PC-3 (cell line): Measurements from ENCODE around the gene MON1B. TPM values are rescaled to one million over a fixed set of nuclear protein-coding genes. Genes with fewer than 3 reads are reported as not detected.

Experiments used
- ATAC-seq: fragments of 200-7000 bp; cut with Tn5 transposase; 2 replicates; pipeline ENCODE4 v1.9.1; 2020; ENCODE audit warnings: mild to moderate bottlenecking, moderate library complexity
- BruUV-seq: library from RNA; stranded (reverse); fragments of 400-500 nt; replicated peaks from 2 replicates; lab custom pipeline; 2021; lab: Mats Ljungman, UMichigan
- CTCF ChIA-PET: fragments of 300-600 bp; sonication (Branson Sonifier 250); formaldehyde crosslinking; loops from one replicate; lab custom pipeline; 2022; ENCODE audit warnings: antibody characterized with exemption; lab: Charles Lee
- POLR2A ChIA-PET: fragments of 300-600 bp; sonication (Branson Sonifier 250); formaldehyde crosslinking; loops from one replicate; lab custom pipeline; 2022; ENCODE audit warnings: antibody characterized with exemption; ENCODE audit not compliant: unreplicated experiment; lab: Charles Lee
- DNase-seq: peaks from one replicate; pipeline ENCODE4 v3.0.0-alpha.2; 2015
- H2AFZ ChIP-seq: fragments of 300-600 bp; sonication (generic); 2 replicates; pipeline ENCODE4 v1.6.0; 2016; ENCODE audit warnings: antibody characterized with exemption, low read length
- H3F3A ChIP-seq: fragments of 300-600 bp; sonication (generic); one replicate; pipeline ENCODE4 v1.6.0; 2017; ENCODE audit warnings: antibody characterized with exemption, low read length, control low read depth, mild to moderate bottlenecking; ENCODE audit not compliant: unreplicated experiment
- H3K27ac ChIP-seq: fragments of 300-600 bp; sonication (generic); 2 replicates; pipeline ENCODE4 v1.5.1; 2016; ENCODE audit warnings: mild to moderate bottlenecking, low read length
- H3K27me3 ChIP-seq: fragments of 300-600 bp; sonication (generic); 2 replicates; pipeline ENCODE4 v1.6.1; 2016; ENCODE audit warnings: low read length, mixed read lengths
- H3K36me3 ChIP-seq: fragments of 300-600 bp; sonication (generic); 2 replicates; pipeline ENCODE4 v1.6.1; 2016; ENCODE audit warnings: low read depth, mixed run types, low read length, mixed read lengths
- H3K4me1 ChIP-seq: fragments of 300-600 bp; sonication (generic); 2 replicates; pipeline ENCODE4 v1.5.1; 2016; ENCODE audit warnings: low read length; ENCODE audit not compliant: insufficient read depth
- H3K4me2 ChIP-seq: fragments of 300-600 bp; sonication (generic); 2 replicates; pipeline ENCODE4 v1.6.0; 2016; ENCODE audit warnings: low read length
- H3K4me3 ChIP-seq: fragments of 300-600 bp; sonication (generic); 2 replicates; pipeline ENCODE4 v1.5.1; 2016; ENCODE audit warnings: mild to moderate bottlenecking, low read length, mixed read lengths
- H3K79me2 ChIP-seq: fragments of 300-600 bp; sonication (generic); 2 replicates; pipeline ENCODE4 v1.6.1; 2017; ENCODE audit warnings: low read length, mixed read lengths
- H3K9ac ChIP-seq: fragments of 300-600 bp; sonication (generic); 2 replicates; pipeline ENCODE4 v1.6.0; 2016; ENCODE audit warnings: mild to moderate bottlenecking, low read length
- H3K9me2 ChIP-seq: fragments of 300-600 bp; sonication (generic); replicated peaks from 2 replicates; pipeline ENCODE4 v1.6.1; 2016; ENCODE audit warnings: mixed run types, low read length, mixed read lengths
- H3K9me3 ChIP-seq: fragments of 300-600 bp; sonication (generic); 2 replicates; pipeline ENCODE4 v1.6.1; 2016; ENCODE audit warnings: low read length, mixed read lengths
- H4K20me1 ChIP-seq: fragments of 300-600 bp; sonication (generic); 2 replicates; pipeline ENCODE4 v1.6.1; 2016; ENCODE audit warnings: low read length, mixed read lengths
- CTCF ChIP-seq: fragments of 300-600 bp; sonication (generic); conservative IDR thresholded peaks from 2 replicates; pipeline ENCODE4 v1.5.1; 2017; ENCODE audit warnings: antibody characterized with exemption, low read depth, mild to moderate bottlenecking, low read length
- EZH2 ChIP-seq: fragments of 300-600 bp; sonication (generic); IDR thresholded peaks from one replicate; pipeline ENCODE4 v1.6.1; 2017; ENCODE audit warnings: antibody characterized with exemption, mild to moderate bottlenecking, low read length; ENCODE audit not compliant: unreplicated experiment
- EZH2phosphoT487 ChIP-seq: fragments of 300-600 bp; sonication (generic); IDR thresholded peaks from 2 replicates; pipeline ENCODE4 v1.6.1; 2018; ENCODE audit warnings: mild to moderate bottlenecking, antibody characterized with exemption, low read length, borderline replicate concordance
- intact Hi-C: fragments of 100-400 bp; cut with micrococcal nuclease; formaldehyde crosslinking; loops from 2 replicates; pipeline ENCODE4 v1.9.0; 2023
- total RNA-seq: library from RNA; depleted of rRNA; stranded (reverse); fragments of >200 nt; gene quantifications from 2 replicates; pipeline ENCODE4 v1.2.3, GENCODE V29; 2014

MON1B gene
- total RNA-seq, 1 experiment from 2014 or later = 12.7 TPM

DNA sequence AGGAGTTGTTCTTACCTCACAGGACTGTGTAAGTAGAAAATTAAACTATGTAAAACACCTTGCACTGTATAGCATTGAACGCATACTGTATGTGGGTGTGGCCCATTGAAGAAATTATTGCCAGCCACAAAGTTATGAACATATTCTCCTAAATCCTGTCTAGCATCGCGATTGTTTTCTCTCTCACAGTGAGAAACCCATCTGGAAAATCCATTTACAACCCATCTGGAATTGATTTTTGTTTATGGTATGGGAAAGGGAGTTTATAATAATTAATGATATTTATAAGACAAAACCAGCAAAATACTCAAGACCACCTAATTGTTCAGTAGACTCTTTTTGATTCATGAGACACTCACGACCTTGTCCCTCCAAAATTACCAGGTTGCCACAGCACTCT lies 22.1 kb upstream of the MON1B start:
- intact Hi-C loops = no loop called here
- no peak overlapping the region for H3K4me3 ChIP-seq
- BruUV-seq = no TSS peak
- H3K27me3 ChIP-seq = peaks cover 15% of the 10 kb centered on the region
- H2AFZ ChIP-seq = no peak overlapping the region
- no peak overlapping the region for H3K4me2 ChIP-seq
- DNase-seq (no peak), ATAC-seq (no peak)
- H4K20me1 ChIP-seq = no peaks in the 10 kb centered on the region
- TF ChIP-seq EZH2phosphoT487 (no peak), EZH2 (no peak), CTCF (no peak)
- no peaks in the 10 kb centered on the region for H3K9me3 ChIP-seq
- H3K9me2 ChIP-seq = no peaks in the 10 kb centered on the region
- no peaks in the 10 kb centered on the region for H3F3A ChIP-seq
- H3K9ac ChIP-seq = no peak overlapping the region
- ChIA-PET POLR2A (no interaction called here), CTCF (interaction anchor here (1.0 kb wide), 1 partner anchor 439 kb away, joined by 3 read pairs; no protein-coding TSS in a partner anchor)
- no peaks in the 10 kb centered on the region for H3K4me1 ChIP-seq
- no peaks in the 10 kb centered on the region for H3K36me3 ChIP-seq
- H3K79me2 ChIP-seq = no peaks in the 10 kb centered on the region
- H3K27ac ChIP-seq = no peak overlapping the region

DNA sequence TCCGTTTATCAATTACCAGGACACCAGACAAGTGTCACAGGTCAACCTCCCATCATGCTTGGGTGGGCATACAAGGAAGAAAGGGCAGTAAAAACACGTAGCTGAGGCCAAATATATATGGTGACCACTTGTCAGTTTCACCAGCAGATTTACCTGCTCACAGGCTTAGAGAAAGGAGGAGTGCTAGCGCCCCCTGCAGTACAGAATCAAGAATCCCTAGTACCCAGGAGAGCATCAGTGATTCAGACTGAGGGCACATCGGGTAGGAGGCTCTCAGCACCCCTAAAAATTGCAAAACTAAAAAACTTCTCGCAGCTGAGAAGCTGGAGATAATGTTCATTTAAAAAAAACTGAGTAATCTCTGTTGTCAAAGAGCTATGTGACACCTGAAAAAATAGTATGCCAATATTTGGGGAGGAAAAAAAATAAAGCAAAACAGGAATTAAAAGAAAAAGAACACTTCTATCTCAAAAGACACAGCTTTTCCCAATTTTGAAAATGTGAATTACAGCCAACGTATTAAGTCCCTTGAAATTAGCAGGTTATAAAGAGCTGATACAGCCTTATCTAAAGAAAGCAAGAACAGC lies 21.2 kb upstream of the MON1B start:
- no peaks in the 10 kb centered on the region for H3K9me2 ChIP-seq
- ChIA-PET POLR2A (no interaction called here), CTCF (interaction anchor here (0.7 kb wide), 1 partner anchor 1372 kb away, joined by 8 read pairs; no protein-coding TSS in a partner anchor)
- H3F3A ChIP-seq = no peaks in the 10 kb centered on the region
- ATAC-seq (peak; percentile 60; the same call in 1 of the 2 replicates), DNase-seq (peak; percentile 55)
- no peaks in the 10 kb centered on the region for H3K36me3 ChIP-seq
- H3K27me3 ChIP-seq = peaks cover 14% of the 10 kb centered on the region
- TF ChIP-seq EZH2 = no peak
- TF ChIP-seq CTCF = peak; percentile 79
- TF ChIP-seq EZH2phosphoT487 = no peak
- no peaks in the 10 kb centered on the region for H3K79me2 ChIP-seq
- no peak overlapping the region for H3K9ac ChIP-seq
- no peak overlapping the region for H3K4me2 ChIP-seq
- no peaks in the 10 kb centered on the region for H3K4me1 ChIP-seq
- H2AFZ ChIP-seq = no peak overlapping the region
- intact Hi-C loops = loop anchor here (5.0 to 10.0 kb wide), 4 partner anchors 125 to 1367 kb away; partner anchors contain the start of gene CNTNAP4
- no TSS peak for BruUV-seq
- no peak overlapping the region for H3K4me3 ChIP-seq
- H3K9me3 ChIP-seq = no peaks in the 10 kb centered on the region
- H3K27ac ChIP-seq = no peak overlapping the region
- H4K20me1 ChIP-seq = no peaks in the 10 kb centered on the region

DNA sequence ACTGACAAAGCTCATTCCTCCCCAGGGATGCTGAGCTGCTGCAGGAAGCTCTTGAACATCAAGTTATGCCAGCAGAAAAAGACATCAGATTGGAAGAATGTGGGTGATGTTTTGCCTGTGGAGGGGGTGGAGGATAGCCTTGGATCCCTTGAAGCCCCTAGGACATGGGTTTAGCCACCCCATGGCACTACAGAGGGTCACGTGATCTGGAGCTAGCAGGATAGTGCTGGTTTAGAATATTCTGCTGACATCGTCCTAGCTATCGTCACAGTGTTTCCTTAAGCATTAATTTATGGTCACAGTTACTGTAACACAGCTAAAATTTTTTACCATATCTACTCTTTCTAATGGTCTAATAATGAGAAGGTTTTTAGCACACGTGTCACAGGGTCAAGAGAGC lies 20.2 kb upstream of the MON1B start:
- H3K36me3 ChIP-seq = no peaks in the 10 kb centered on the region

More for the DNA sequence above, 20.2 kb upstream of the MON1B start:
- no peaks in the 10 kb centered on the region for H4K20me1 ChIP-seq
- H3K27ac ChIP-seq = no peak overlapping the region
- H2AFZ ChIP-seq = no peak overlapping the region
- H3K9me2 ChIP-seq = no peaks in the 10 kb centered on the region
- no peak for DNase-seq
- no peaks in the 10 kb centered on the region for H3K79me2 ChIP-seq
- BruUV-seq = no TSS peak
- H3K9me3 ChIP-seq = no peaks in the 10 kb centered on the region
- no peaks in the 10 kb centered on the region for H3K4me1 ChIP-seq
- H3K4me2 ChIP-seq = no peak overlapping the region
- H3K9ac ChIP-seq = no peak overlapping the region
- peaks cover 14% of the 10 kb centered on the region for H3K27me3 ChIP-seq
- no peak overlapping the region for H3K4me3 ChIP-seq
- intact Hi-C loops = loop anchor here (1.0 to 10.0 kb wide), 6 partner anchors 126 to 1382 kb away; partner anchors contain the start of gene CNTNAP4
- ChIA-PET CTCF (interaction anchor here (0.5 kb wide), 1 partner anchor 65 kb away, joined by 3 read pairs; no protein-coding TSS in a partner anchor), POLR2A (no interaction called here)
- no peaks in the 10 kb centered on the region for H3F3A ChIP-seq
- no peak for ATAC-seq
- TF ChIP-seq CTCF (no peak), EZH2phosphoT487 (no peak), EZH2 (no peak)
